ENCODE results near the gene DIRAS2.

DNA sequence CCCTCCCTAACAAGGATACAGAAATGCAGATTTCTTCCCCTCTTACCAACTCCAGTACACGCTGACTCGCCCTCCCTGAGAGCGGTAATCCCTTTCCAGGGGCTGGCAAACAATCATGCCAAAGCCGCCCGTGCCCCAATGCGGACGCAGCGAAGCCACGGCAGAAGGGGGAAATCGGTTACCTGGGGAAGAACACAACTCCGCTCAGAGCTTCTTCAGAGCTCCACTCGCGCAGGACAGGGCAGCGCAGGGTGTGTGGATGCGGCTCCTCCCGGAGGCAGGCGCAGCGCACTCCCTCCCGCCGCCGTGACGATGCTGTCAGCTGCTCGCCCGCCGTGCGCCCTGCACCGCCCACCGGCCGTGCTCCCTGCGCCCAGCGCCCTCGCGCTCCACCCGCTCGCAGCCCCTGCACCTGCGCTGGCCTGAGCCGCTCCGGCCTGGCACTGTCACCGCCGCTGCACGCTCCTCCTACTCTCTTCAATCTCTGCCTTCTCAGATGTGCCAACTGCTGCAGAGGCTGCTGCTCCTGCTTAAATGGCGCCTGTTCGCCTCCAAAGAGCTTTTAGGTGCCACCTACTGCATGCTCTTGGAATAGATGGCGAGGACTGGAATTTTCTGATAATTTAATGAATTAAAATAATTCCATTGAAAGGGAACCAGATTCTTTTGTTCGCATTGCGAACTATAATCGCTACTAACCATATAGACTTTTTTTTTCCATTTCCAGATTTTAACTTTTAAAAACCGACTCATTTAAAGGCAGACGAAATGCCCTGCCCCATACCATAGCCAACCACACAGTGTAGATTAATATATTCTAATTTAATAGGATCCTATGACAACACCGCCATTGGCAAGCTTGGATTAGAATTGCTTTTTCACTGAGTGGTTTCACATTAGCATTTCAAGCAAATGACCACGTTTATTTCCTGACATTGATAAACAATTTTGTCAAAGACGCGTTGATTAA, at the start of gene DIRAS2:
- TF ChIP-seq, protein P1, sequence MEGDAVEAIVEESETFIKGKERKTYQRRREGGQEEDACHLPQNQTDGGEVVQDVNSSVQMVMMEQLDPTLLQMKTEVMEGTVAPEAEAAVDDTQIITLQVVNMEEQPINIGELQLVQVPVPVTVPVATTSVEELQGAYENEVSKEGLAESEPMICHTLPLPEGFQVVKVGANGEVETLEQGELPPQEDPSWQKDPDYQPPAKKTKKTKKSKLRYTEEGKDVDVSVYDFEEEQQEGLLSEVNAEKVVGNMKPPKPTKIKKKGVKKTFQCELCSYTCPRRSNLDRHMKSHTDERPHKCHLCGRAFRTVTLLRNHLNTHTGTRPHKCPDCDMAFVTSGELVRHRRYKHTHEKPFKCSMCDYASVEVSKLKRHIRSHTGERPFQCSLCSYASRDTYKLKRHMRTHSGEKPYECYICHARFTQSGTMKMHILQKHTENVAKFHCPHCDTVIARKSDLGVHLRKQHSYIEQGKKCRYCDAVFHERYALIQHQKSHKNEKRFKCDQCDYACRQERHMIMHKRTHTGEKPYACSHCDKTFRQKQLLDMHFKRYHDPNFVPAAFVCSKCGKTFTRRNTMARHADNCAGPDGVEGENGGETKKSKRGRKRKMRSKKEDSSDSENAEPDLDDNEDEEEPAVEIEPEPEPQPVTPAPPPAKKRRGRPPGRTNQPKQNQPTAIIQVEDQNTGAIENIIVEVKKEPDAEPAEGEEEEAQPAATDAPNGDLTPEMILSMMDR (IDR thresholded peaks at IDR 0.05) = no peak
- no peak for TF ChIP-seq POLR2A (IDR thresholded peaks at IDR 0.05)
